ENCODE measurements around the gene JAG1. TPM values are rescaled to one million over a fixed set of nuclear protein-coding genes. Genes with fewer than 3 reads are reported as not detected.
A peak's percentile ranks its signal among the peaks of the same experiment; 100 is the strongest.

The JAG1 gene
- total RNA-seq, 1 donor from 2014 or later = 278 TPM

- Mint-ChIP-seq H3K36me3 (ENCODE audit: low read depth, unreplicated experiment) (peaks cover 9% of the 10 kb centered on the region), H3K9me3 (ENCODE audit: unreplicated experiment) (no peaks in the 10 kb centered on the region), H3K4me1 (ENCODE audit: low read depth, unreplicated experiment) (peaks cover 54% of the 10 kb centered on the region), H3K27ac (ENCODE audit: unreplicated experiment) (peak overlapping the region; percentile 42), H3K27me3 (ENCODE audit: low read depth, unreplicated experiment) (no peaks in the 10 kb centered on the region), H3K4me3 (ENCODE audit: unreplicated experiment) (no peak overlapping the region)
- no peak overlapping the region for H3K27ac ChIP-seq (ENCODE audit: low read depth, low read length)
- H3K27me3 ChIP-seq (ENCODE audit: insufficient read depth, low read length) = no peaks in the 10 kb centered on the region
- no peak for DNase-seq (ENCODE audit: low read depth)
- peaks cover 29% of the 10 kb centered on the region for H3K4me1 ChIP-seq (ENCODE audit: insufficient read depth, low read length)
- no peaks in the 10 kb centered on the region for H3K79me2 ChIP-seq (ENCODE audit: insufficient read depth, low read length)
- H3K36me3 ChIP-seq (ENCODE audit: insufficient read depth, low read length) = peaks cover 4% of the 10 kb centered on the region
- no peak overlapping the region for H3K4me2 ChIP-seq (ENCODE audit: low read length)
- no peak for FAIRE-seq
- no peak for TF ChIP-seq EZH2 (IDR thresholded peaks at IDR 0.05; ENCODE audit: insufficient read depth, low read length)
- no peak for TF ChIP-seq CTCF (IDR thresholded peaks at IDR 0.05; ENCODE audit: insufficient read depth, low read depth, low read length)
- no peak overlapping the region for H3K4me3 ChIP-seq (ENCODE audit: insufficient read depth, low read depth, low read length)
- H3K9ac ChIP-seq (ENCODE audit: low read length) = no peak overlapping the region
- peaks cover 12% of the 10 kb centered on the region for H4K20me1 ChIP-seq (ENCODE audit: insufficient read depth, low read length)
- H3K9me3 ChIP-seq (ENCODE audit: insufficient read depth, low read depth, low read length) = no peaks in the 10 kb centered on the region
- H2AFZ ChIP-seq (ENCODE audit: low read depth, low read length) = no peak overlapping the region
Observed at GRCh38 chr20:10632721-10633509, 40.9 kb downstream of the JAG1 start.

GRCh38 chr20:10631126-10631525 lies 42.7 kb downstream of the JAG1 start:
- no peaks in the 10 kb centered on the region for H3K9me3 ChIP-seq (ENCODE audit: insufficient read depth, low read depth, low read length)
- no peak overlapping the region for H3K4me2 ChIP-seq (ENCODE audit: low read length)
- H3K4me1 Mint-ChIP-seq (ENCODE audit: low read depth, unreplicated experiment) = peaks cover 40% of the 10 kb centered on the region
- no peak for TF ChIP-seq EZH2 (IDR thresholded peaks at IDR 0.05; ENCODE audit: insufficient read depth, low read length)
- TF ChIP-seq CTCF (IDR thresholded peaks at IDR 0.05; ENCODE audit: insufficient read depth, low read depth, low read length) = no peak
- no peak overlapping the region for H3K4me3 Mint-ChIP-seq (ENCODE audit: unreplicated experiment)
- H4K20me1 ChIP-seq (ENCODE audit: insufficient read depth, low read length) = no peaks in the 10 kb centered on the region
- peaks cover 13% of the 10 kb centered on the region for H3K4me1 ChIP-seq (ENCODE audit: insufficient read depth, low read length)
- no peaks in the 10 kb centered on the region for H3K36me3 Mint-ChIP-seq (ENCODE audit: low read depth, unreplicated experiment)
- H3K9me3 Mint-ChIP-seq (ENCODE audit: unreplicated experiment) = no peaks in the 10 kb centered on the region
- H3K27ac ChIP-seq (ENCODE audit: low read depth, low read length) = no peak overlapping the region
- FAIRE-seq (no peak), DNase-seq (ENCODE audit: low read depth) (no peak)
- no peaks in the 10 kb centered on the region for H3K27me3 Mint-ChIP-seq (ENCODE audit: low read depth, unreplicated experiment)
- no peaks in the 10 kb centered on the region for H3K27me3 ChIP-seq (ENCODE audit: insufficient read depth, low read length)
- H2AFZ ChIP-seq (ENCODE audit: low read depth, low read length) = no peak overlapping the region
- H3K36me3 ChIP-seq (ENCODE audit: insufficient read depth, low read length) = no peaks in the 10 kb centered on the region
- H3K9ac ChIP-seq (ENCODE audit: low read length) = no peak overlapping the region
- H3K79me2 ChIP-seq (ENCODE audit: insufficient read depth, low read length) = no peaks in the 10 kb centered on the region
- H3K27ac Mint-ChIP-seq (ENCODE audit: unreplicated experiment) = no peak overlapping the region
- no peak overlapping the region for H3K4me3 ChIP-seq (ENCODE audit: insufficient read depth, low read depth, low read length)

All from astrocyte (in vitro differentiated cells and primary cell).